ENCODE data around the gene RNF167. TPM values are rescaled to one million over a fixed set of nuclear protein-coding genes. Genes with fewer than 3 reads are reported as not detected.
"Not testable (repeated sequence)": the region's sequence is repeated elsewhere in the genome, so short reads cannot be mapped to it uniquely, and the experiment has no call there.

RNF167 gene
- total and polyA plus RNA-seq, 2 donors: 73.0 to 189 TPM

- 97% methylated on average over 1 of the region's 1 CpG for WGBS
- Histone ChIP-seq H3K27ac (ENCODE audit: low read depth in 1 of 2, low read length in 1 of 2) (no peak overlapping the region), H3K4me3 (ENCODE audit: low read length in 2 of 2) (no peak overlapping the region), H3K4me1 (ENCODE audit: control insufficient read depth in 2 of 2, insufficient read depth in 2 of 2, low read length in 2 of 2) (peaks cover 0 to 8% of the 10 kb centered on the region in 2 donors), H3K36me3 (ENCODE audit: control insufficient read depth in 2 of 2, insufficient read depth in 2 of 2, low read length in 1 of 2) (no peaks in the 10 kb centered on the region), H3K27me3 (ENCODE audit: control insufficient read depth in 2 of 2, insufficient read depth in 1 of 2, low read length in 1 of 2) (no peaks in the 10 kb centered on the region), H3K9me3 (ENCODE audit: control insufficient read depth in 2 of 2, insufficient read depth in 1 of 2, low read length in 1 of 2) (no peaks in the 10 kb centered on the region)
- DNase-seq (ENCODE audit: low read depth in 6 of 9, low spot score in 9 of 9): no peak
These were observed 26.1 kb upstream of the RNF167 start for GRCh38 chr17:4913994-4914393.

GRCh38 chr17:4914551-4914950, 25.5 kb upstream of the RNF167 start:
- H3K27me3 ChIP-seq (ENCODE audit: control insufficient read depth in 2 of 2, insufficient read depth in 1 of 2, low read length in 1 of 2); DNase-seq (ENCODE audit: low read depth in 6 of 9, low spot score in 9 of 9); H3K9me3 ChIP-seq (ENCODE audit: control insufficient read depth in 2 of 2, insufficient read depth in 1 of 2, low read length in 1 of 2); H3K4me3 ChIP-seq (ENCODE audit: low read length in 2 of 2); H3K36me3 ChIP-seq (ENCODE audit: control insufficient read depth in 2 of 2, insufficient read depth in 2 of 2, low read length in 1 of 2); H3K27ac ChIP-seq (ENCODE audit: low read depth in 1 of 2, low read length in 1 of 2); H3K4me1 ChIP-seq (ENCODE audit: control insufficient read depth in 2 of 2, insufficient read depth in 2 of 2, low read length in 2 of 2): not testable (repeated sequence)
- WGBS: 95% methylated on average over 4 of the region's 4 CpGs

GRCh38 chr17:4919511-4920047, 20.5 kb upstream of the RNF167 start:
- 94% methylated on average over 8 of the region's 8 CpGs for WGBS
- H3K9me3 ChIP-seq (ENCODE audit: control insufficient read depth in 2 of 2, insufficient read depth in 1 of 2, low read length in 1 of 2): no peaks in the 10 kb centered on the region
- H3K27ac ChIP-seq (ENCODE audit: low read depth in 1 of 2, low read length in 1 of 2): no peak overlapping the region
- no peaks in the 10 kb centered on the region for H3K4me1 ChIP-seq (ENCODE audit: control insufficient read depth in 2 of 2, insufficient read depth in 2 of 2, low read length in 2 of 2)
- no peak overlapping the region for H3K4me3 ChIP-seq (ENCODE audit: low read length in 2 of 2)
- H3K27me3 ChIP-seq (ENCODE audit: control insufficient read depth in 2 of 2, insufficient read depth in 1 of 2, low read length in 1 of 2): no peaks in the 10 kb centered on the region
- H3K36me3 ChIP-seq (ENCODE audit: control insufficient read depth in 2 of 2, insufficient read depth in 2 of 2, low read length in 1 of 2): no peaks in the 10 kb centered on the region
- DNase-seq (ENCODE audit: low read depth in 6 of 9, low spot score in 9 of 9): no peak

GRCh38 chr17:4920351-4921048, 19.6 kb upstream of the RNF167 start:
- WGBS: 96% methylated on average over 10 of the region's 10 CpGs
- no peaks in the 10 kb centered on the region for H3K27me3 ChIP-seq (ENCODE audit: control insufficient read depth in 2 of 2, insufficient read depth in 1 of 2, low read length in 1 of 2)
- no peak overlapping the region for H3K4me3 ChIP-seq (ENCODE audit: low read length in 2 of 2)
- H3K4me1 ChIP-seq (ENCODE audit: control insufficient read depth in 2 of 2, insufficient read depth in 2 of 2, low read length in 2 of 2): no peaks in the 10 kb centered on the region
- no peak for DNase-seq (ENCODE audit: low read depth in 6 of 9, low spot score in 9 of 9)
- H3K36me3 ChIP-seq (ENCODE audit: control insufficient read depth in 2 of 2, insufficient read depth in 2 of 2, low read length in 1 of 2): no peaks in the 10 kb centered on the region
- no peaks in the 10 kb centered on the region for H3K9me3 ChIP-seq (ENCODE audit: control insufficient read depth in 2 of 2, insufficient read depth in 1 of 2, low read length in 1 of 2)
- no peak overlapping the region for H3K27ac ChIP-seq (ENCODE audit: low read depth in 1 of 2, low read length in 1 of 2)

GRCh38 chr17:4921320-4921719, 18.7 kb upstream of the RNF167 start:
- 96% methylated on average over 4 of the region's 4 CpGs for WGBS
- Histone ChIP-seq H3K27ac (ENCODE audit: low read depth in 1 of 2, low read length in 1 of 2) (no peak overlapping the region), H3K4me3 (ENCODE audit: low read length in 2 of 2) (no peak overlapping the region), H3K27me3 (ENCODE audit: control insufficient read depth in 2 of 2, insufficient read depth in 1 of 2, low read length in 1 of 2) (no peaks in the 10 kb centered on the region), H3K4me1 (ENCODE audit: control insufficient read depth in 2 of 2, insufficient read depth in 2 of 2, low read length in 2 of 2) (no peaks in the 10 kb centered on the region), H3K36me3 (ENCODE audit: control insufficient read depth in 2 of 2, insufficient read depth in 2 of 2, low read length in 1 of 2) (no peaks in the 10 kb centered on the region), H3K9me3 (ENCODE audit: control insufficient read depth in 2 of 2, insufficient read depth in 1 of 2, low read length in 1 of 2) (no peaks in the 10 kb centered on the region)
- no peak for DNase-seq (ENCODE audit: low read depth in 6 of 9, low spot score in 9 of 9)

- not testable (repeated sequence) for H3K27ac ChIP-seq (ENCODE audit: low read depth in 1 of 2, low read length in 1 of 2); H3K9me3 ChIP-seq (ENCODE audit: control insufficient read depth in 2 of 2, insufficient read depth in 1 of 2, low read length in 1 of 2); H3K4me1 ChIP-seq (ENCODE audit: control insufficient read depth in 2 of 2, insufficient read depth in 2 of 2, low read length in 2 of 2); H3K36me3 ChIP-seq (ENCODE audit: control insufficient read depth in 2 of 2, insufficient read depth in 2 of 2, low read length in 1 of 2); DNase-seq (ENCODE audit: low read depth in 6 of 9, low spot score in 9 of 9); H3K27me3 ChIP-seq (ENCODE audit: control insufficient read depth in 2 of 2, insufficient read depth in 1 of 2, low read length in 1 of 2); H3K4me3 ChIP-seq (ENCODE audit: low read length in 2 of 2)
- 96% methylated on average over 24 of the region's 24 CpGs for WGBS
These were observed 13.3 kb upstream of the RNF167 start for GRCh38 chr17:4926577-4927335.

- no peak overlapping the region for H3K4me3 ChIP-seq (ENCODE audit: low read length in 2 of 2)
- 98% methylated on average over 18 of the region's 18 CpGs for WGBS
- H3K9me3 ChIP-seq (ENCODE audit: control insufficient read depth in 2 of 2, insufficient read depth in 1 of 2, low read length in 1 of 2): no peaks in the 10 kb centered on the region
- H3K27me3 ChIP-seq (ENCODE audit: control insufficient read depth in 2 of 2, insufficient read depth in 1 of 2, low read length in 1 of 2): peaks cover 0 to under 1% of the 10 kb centered on the region in 2 donors
- no peaks in the 10 kb centered on the region for H3K36me3 ChIP-seq (ENCODE audit: control insufficient read depth in 2 of 2, insufficient read depth in 2 of 2, low read length in 1 of 2)
- no peak for DNase-seq (ENCODE audit: low read depth in 6 of 9, low spot score in 9 of 9)
- no peaks in the 10 kb centered on the region for H3K4me1 ChIP-seq (ENCODE audit: control insufficient read depth in 2 of 2, insufficient read depth in 2 of 2, low read length in 2 of 2)
- H3K27ac ChIP-seq (ENCODE audit: low read depth in 1 of 2, low read length in 1 of 2): no peak overlapping the region
These were observed 11.2 kb upstream of the RNF167 start for GRCh38 chr17:4928881-4929280.

- H3K4me1 ChIP-seq (ENCODE audit: control insufficient read depth in 2 of 2, insufficient read depth in 2 of 2, low read length in 2 of 2): peaks cover 3 to 5% of the 10 kb centered on the region in 2 donors
- H3K4me3 ChIP-seq (ENCODE audit: low read length in 2 of 2): no peak within 1 kb of the TSS
- peaks cover 11 to 13% of the 10 kb centered on the region in 2 donors for H3K36me3 ChIP-seq (ENCODE audit: control insufficient read depth in 2 of 2, insufficient read depth in 2 of 2, low read length in 1 of 2)
- H3K27ac ChIP-seq (ENCODE audit: low read depth in 1 of 2, low read length in 1 of 2): no peak within 1 kb of the TSS
- peaks cover 0 to 8% of the 10 kb centered on the region in 2 donors for H3K27me3 ChIP-seq (ENCODE audit: control insufficient read depth in 2 of 2, insufficient read depth in 1 of 2, low read length in 1 of 2)
- no peak for DNase-seq (ENCODE audit: low read depth in 6 of 9, low spot score in 9 of 9)
- WGBS: 71% methylated on average over 14 of the region's 14 CpGs
- H3K9me3 ChIP-seq (ENCODE audit: control insufficient read depth in 2 of 2, insufficient read depth in 1 of 2, low read length in 1 of 2): no peaks in the 10 kb centered on the region
These were observed 8.1 kb upstream of the RNF167 start, which contains the start of gene GP1BA for GRCh38 chr17:4931963-4932362. Gene GP1BA (plus strand): TSS chr17:4932277. CDS start chr17:4932605, 328 bp downstream.

GRCh38 chr17:4932756-4933155, 7.3 kb upstream of the RNF167 start:
- Histone ChIP-seq H3K27ac (ENCODE audit: low read depth in 1 of 2, low read length in 1 of 2) (no peak overlapping the region), H3K27me3 (ENCODE audit: control insufficient read depth in 2 of 2, insufficient read depth in 1 of 2, low read length in 1 of 2) (peaks cover 0 to 8% of the 10 kb centered on the region in 2 donors), H3K4me3 (ENCODE audit: low read length in 2 of 2) (no peak overlapping the region), H3K9me3 (ENCODE audit: control insufficient read depth in 2 of 2, insufficient read depth in 1 of 2, low read length in 1 of 2) (no peaks in the 10 kb centered on the region), H3K36me3 (ENCODE audit: control insufficient read depth in 2 of 2, insufficient read depth in 2 of 2, low read length in 1 of 2) (peaks cover 18 to 21% of the 10 kb centered on the region in 2 donors), H3K4me1 (ENCODE audit: control insufficient read depth in 2 of 2, insufficient read depth in 2 of 2, low read length in 2 of 2) (peaks cover 3 to 5% of the 10 kb centered on the region in 2 donors)
- DNase-seq (ENCODE audit: low read depth in 6 of 9, low spot score in 9 of 9): no peak
- WGBS: 93% methylated on average over 12 of the region's 12 CpGs
